Transverse colon (tissue), 3 donors: ENCODE results near the gene FLT1.

ENCODE experiments used
- CTCF ChIP-seq, 5 experiments: fragments of 200-600 bp in 3 of 5; fragments of 450-650 bp in 2 of 5; sonication (generic) in 3 of 5; IDR thresholded peaks; 1 replicate in 2 of 5; 2 replicates in 3 of 5; pipeline ENCODE4 v1.5.1; 2016 to 2017; ENCODE audit warnings: antibody characterized with exemption in 5 of 5, inconsistent platforms in 3 of 5, mild to moderate bottlenecking in 2 of 5, moderate library complexity in 1 of 5
- POLR2A ChIP-seq: fragments of 450-650 bp; IDR thresholded peaks from one replicate; pipeline ENCODE4 v1.6.1; 2016; ENCODE audit warnings: antibody characterized with exemption, mild to moderate bottlenecking, moderate library complexity

- no peak for TF ChIP-seq CTCF (IDR thresholded peaks at IDR 0.05)
- no peak for TF ChIP-seq POLR2A
These were observed 30.0 kb downstream of the FLT1 start for GRCh38 chr13:28464861-28465460.
